Retinal pigment epithelial cell (primary cell): Measurements from ENCODE around the gene ZNF506.
"Not testable (repeated sequence)": the region's sequence is repeated elsewhere in the genome, so short reads cannot be mapped to it uniquely, and the experiment has no call there.

ENCODE experiments used
- DNase-seq: peaks from one replicate; pipeline ENCODE4 v3.0.0-alpha.2; 2010; ENCODE audit warnings: low read depth
- H3K4me3 ChIP-seq: 2 replicates; pipeline ENCODE4 v1.5.1; 2011; ENCODE audit warnings: mild to moderate bottlenecking, low read length, control low read depth, moderate library complexity
- TF ChIP-seq, protein P1 (sequence below): conservative IDR thresholded peaks from 2 replicates; pipeline ENCODE4 v1.5.1; 2011; ENCODE audit warnings: low read depth, low read length, control low read depth, inconsistent platforms

ZNF506 gene

DNA sequence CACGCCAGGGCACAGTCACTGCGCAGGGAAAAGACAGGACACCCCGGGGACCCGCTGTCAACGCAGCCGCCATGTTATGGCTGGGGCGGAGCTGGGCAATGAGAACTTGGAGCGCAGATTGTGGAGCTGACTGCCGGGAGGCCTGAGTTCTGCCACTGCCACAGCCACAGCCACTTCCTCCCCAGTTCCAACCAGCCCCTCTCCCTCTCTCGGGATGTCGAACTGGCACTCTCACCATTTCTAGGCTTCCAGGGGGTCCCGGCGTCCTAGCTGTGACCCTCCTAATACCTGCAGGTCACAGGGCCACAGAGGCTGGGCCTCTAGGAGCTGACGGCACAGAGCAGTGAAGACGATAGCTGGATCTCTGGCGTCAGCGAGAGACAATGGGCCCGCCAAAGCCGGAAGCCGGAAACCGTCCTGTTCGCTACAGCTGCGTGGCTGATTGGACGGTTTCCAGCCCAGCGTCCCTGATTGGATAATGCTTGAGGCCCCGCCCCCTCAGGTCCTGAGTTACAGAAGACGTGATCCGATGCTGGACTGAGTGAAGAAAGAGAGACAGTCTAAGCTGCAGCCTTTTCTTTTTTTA lies at the start of gene ZNF506:
TSS of gene ZNF506 (minus strand) at position 385 of the 586 bp plus-strand sequence. CDS start at position 238, 147 bp downstream.
- DNase-seq, result peak; percentile 91
- TF ChIP-seq, protein P1, sequence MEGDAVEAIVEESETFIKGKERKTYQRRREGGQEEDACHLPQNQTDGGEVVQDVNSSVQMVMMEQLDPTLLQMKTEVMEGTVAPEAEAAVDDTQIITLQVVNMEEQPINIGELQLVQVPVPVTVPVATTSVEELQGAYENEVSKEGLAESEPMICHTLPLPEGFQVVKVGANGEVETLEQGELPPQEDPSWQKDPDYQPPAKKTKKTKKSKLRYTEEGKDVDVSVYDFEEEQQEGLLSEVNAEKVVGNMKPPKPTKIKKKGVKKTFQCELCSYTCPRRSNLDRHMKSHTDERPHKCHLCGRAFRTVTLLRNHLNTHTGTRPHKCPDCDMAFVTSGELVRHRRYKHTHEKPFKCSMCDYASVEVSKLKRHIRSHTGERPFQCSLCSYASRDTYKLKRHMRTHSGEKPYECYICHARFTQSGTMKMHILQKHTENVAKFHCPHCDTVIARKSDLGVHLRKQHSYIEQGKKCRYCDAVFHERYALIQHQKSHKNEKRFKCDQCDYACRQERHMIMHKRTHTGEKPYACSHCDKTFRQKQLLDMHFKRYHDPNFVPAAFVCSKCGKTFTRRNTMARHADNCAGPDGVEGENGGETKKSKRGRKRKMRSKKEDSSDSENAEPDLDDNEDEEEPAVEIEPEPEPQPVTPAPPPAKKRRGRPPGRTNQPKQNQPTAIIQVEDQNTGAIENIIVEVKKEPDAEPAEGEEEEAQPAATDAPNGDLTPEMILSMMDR, result no peak
- peak within 1 kb of the TSS; percentile 92 for H3K4me3 ChIP-seq

DNA sequence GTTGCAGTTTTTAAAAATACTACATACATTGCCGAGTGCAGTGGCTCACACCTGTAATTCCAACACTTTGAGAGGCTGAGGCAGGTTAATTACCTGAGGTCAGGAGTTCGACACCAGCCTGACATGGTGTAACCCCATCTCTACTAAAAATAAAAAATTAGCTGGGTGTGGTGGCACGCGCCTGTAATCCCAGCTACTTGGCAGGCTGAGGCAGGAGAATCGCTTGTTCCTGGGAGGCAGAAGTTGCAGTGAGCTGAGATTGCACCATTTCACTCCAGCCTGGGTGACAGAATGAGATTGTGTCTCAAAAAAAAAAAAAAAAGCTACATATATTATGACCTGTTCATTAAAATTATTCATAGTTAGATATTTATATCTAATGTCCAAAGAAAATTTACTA lies 48.5 kb upstream of the ZNF506 start:
- not testable (repeated sequence) for DNase-seq, H3K4me3 ChIP-seq

DNA sequence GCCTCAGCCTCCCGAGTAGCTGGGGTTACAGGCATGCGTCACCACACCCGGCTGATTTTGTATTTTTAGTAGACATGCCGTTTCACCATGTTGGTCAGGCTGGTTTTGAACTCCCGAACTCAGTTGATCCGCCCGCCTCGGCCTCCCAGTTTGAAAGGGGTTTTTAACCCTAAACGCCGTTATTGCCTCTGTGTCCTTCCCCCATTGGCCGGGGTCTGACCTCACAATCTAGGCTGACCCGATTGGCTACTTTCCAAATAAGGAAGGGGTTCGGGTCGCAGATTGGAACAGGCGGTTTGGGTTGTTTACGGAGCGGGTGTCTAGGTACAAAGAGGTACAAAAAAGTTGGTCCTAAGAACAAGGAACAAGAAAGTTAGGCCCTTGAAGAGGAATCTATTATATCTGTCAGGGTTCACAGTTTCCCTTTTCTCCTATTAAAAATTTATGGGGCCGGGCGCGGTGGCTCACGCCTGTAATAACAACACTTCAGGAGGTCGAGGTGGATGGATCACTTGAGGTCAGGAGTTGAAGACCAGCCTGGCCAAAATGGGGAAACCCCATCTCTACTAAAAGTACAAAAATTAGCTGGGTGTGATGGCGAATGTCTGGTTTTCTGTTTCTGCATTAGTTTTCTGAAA lies 45.2 kb upstream of the ZNF506 start:
- TF ChIP-seq, protein P1, result no peak
- no peak for DNase-seq
- peak overlapping the region; percentile 96 for H3K4me3 ChIP-seq

DNA sequence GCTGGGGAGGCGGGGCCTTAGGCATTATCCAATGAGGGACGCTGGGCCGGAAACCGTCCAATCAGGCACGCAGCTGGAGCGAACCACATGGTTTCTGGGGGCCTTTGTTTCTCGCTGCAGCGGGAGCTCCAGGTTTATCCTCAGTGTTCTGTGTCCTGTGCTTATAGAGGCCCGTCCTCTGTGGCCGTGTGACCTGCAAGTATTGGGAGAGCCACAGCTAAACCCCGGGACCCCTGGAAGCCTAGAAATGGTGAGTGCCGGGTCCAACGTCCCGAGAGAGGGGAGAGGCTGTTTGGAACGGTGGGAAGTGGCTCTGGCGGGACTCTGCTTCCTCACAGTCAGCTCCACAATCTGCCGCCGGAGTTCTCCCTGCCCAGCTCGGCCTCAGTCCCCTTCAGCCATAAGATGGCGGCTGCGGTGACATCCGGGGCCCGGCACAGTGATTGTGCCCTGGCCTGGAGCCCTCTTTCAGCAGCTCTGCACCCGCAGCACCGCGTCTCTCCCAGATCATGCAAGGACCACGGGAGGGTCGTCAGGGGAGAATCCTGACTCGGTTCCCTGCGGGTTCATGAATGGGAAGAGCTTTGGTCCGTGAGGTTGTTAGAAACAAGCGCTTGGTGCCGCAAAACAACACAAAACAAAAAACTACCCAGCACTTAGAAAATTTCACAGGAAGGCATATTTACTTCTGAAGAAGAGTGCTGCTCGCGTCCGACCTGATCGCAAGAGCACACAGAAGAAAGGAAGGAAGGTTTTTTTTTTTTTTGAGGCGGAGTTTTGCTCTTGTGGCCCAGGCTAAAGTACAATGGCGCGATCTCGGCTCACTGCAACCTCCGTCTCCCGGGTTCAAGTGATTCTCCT lies 44.4 kb upstream of the ZNF506 start, which contains the start of gene ZNF253:
TSS of gene ZNF253 (plus strand) at position 133 of the 861 bp plus-strand sequence. CDS start at position 248, 115 bp downstream.
- peak; percentile 91 for DNase-seq
- H3K4me3 ChIP-seq, result peak within 1 kb of the TSS; percentile 96
- TF ChIP-seq, protein P1, result no peak

DNA sequence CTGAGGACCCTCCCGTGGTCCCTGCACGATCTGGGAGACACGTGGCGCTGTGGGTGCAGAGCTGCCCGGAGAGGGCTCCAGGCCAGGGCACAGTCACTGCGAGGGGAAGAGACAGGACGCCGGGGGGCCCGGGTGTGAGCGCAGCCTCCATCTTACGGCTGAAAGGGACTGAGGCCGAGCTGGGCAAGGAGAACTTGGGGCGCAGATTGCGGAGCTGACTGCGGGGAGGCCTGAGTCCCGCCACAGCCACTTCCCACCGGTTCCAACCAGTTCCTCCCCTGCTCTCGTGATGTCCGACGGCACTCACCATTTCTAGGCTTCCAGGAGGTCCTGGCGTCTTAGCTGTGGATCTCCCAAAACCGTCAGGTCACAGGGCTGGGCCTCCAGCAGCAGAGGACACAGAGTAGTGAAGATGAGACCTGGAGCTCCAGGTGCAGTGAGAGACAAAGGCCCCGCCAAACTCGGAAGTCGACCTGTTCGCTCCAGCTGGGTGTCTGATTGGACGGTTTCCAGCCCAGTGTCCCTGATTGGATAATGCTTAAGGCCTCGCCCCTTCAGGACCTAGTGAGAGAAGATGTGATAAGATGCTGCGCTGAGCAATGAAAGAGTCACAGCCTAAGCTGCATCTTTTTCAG lies 39.3 kb upstream of the ZNF506 start:
- TF ChIP-seq, protein P1, result no peak
- no peak for DNase-seq
- H3K4me3 ChIP-seq, result peak overlapping the region; percentile 4

DNA sequence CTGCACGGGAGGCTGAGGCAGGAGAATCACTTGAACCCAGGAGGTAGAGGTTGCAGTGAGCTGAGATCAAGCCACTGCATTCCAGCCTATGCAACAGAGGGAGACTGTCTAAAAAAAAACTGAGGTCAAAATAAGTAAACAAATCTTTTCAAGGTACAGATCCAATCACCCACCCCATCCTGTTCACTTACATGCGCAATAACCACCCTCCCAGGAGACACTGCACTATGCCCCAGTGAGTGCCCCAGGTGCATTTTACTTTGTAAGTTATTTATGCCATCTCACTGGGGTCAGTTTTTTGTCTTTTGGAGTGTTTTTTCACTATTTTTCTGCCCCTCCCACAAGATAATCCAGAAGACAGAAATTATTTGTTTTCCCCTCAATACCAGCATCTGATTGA lies 37.2 kb upstream of the ZNF506 start:
- TF ChIP-seq, protein P1, result no peak
- no peak for DNase-seq
- H3K4me3 ChIP-seq, result no peak overlapping the region

DNA sequence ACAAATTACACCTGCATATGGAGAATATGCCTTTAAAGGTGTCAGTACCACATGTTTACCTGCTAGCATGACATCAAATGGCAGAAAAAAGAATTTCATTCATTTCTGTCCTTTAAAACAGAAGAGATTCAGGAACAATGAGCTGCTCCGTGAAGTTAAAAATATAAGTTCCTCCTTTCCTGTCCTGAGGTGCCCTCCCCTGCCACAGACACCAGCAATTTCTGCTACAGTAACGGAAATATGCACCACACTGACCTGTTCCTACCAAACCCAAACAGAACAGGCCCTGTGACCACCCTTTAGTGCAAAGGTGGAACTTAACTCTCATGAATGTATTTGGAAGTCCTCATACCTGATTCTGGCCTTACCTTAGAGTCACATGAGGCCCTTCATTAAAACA lies 30.2 kb upstream of the ZNF506 start:
- not testable (repeated sequence) for H3K4me3 ChIP-seq, DNase-seq
